Astrocyte of the cerebellum (primary cell): Measurements from ENCODE around the gene CARD11.

ENCODE experiments used
- DNase-seq: peaks from one replicate; pipeline ENCODE4 v3.0.0-alpha.2; 2011; ENCODE audit warnings: low read depth
- H3K4me3 ChIP-seq: 2 replicates; pipeline ENCODE4 v1.5.1; 2011; ENCODE audit warnings: mild to moderate bottlenecking, low read depth, low read length, moderate library complexity
- in situ Hi-C: cut with HindIII; loops from 2 replicates; pipeline ENCODE4 v1.10.0; 2017; ENCODE audit warnings: low sequenced_read_pairs
- TF ChIP-seq, protein P1 (sequence below): IDR thresholded peaks from 2 replicates; pipeline ENCODE4 v1.5.1; 2012; ENCODE audit warnings: low read length, low read depth, moderate library complexity, mild to moderate bottlenecking; ENCODE audit errors: missing control alignments

The CARD11 gene

DNA sequence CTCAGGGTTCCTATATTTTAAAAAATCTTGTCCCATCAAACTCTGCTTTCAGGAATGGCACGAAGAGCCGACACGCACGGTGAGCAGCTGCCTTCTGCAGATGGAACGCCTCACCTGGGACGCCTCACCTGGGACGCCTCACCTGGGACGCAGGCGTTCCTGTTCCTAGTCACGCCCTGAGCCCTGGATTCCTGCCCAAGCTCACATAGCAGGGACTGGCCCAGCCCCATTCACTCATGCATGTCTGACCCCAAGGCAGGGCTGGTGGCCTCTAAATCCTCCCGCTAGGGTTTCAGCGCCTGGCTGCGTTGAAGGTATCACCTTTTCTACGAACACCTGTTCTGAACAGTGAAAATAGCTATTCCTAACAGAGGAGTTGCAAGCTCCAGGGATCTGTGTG is 49.8 kb downstream of the CARD11 start:
- no peak for DNase-seq
- H3K4me3 ChIP-seq = no peak overlapping the region
- in situ Hi-C loops = no loop called here
- TF ChIP-seq, protein P1, sequence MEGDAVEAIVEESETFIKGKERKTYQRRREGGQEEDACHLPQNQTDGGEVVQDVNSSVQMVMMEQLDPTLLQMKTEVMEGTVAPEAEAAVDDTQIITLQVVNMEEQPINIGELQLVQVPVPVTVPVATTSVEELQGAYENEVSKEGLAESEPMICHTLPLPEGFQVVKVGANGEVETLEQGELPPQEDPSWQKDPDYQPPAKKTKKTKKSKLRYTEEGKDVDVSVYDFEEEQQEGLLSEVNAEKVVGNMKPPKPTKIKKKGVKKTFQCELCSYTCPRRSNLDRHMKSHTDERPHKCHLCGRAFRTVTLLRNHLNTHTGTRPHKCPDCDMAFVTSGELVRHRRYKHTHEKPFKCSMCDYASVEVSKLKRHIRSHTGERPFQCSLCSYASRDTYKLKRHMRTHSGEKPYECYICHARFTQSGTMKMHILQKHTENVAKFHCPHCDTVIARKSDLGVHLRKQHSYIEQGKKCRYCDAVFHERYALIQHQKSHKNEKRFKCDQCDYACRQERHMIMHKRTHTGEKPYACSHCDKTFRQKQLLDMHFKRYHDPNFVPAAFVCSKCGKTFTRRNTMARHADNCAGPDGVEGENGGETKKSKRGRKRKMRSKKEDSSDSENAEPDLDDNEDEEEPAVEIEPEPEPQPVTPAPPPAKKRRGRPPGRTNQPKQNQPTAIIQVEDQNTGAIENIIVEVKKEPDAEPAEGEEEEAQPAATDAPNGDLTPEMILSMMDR = no peak

DNA sequence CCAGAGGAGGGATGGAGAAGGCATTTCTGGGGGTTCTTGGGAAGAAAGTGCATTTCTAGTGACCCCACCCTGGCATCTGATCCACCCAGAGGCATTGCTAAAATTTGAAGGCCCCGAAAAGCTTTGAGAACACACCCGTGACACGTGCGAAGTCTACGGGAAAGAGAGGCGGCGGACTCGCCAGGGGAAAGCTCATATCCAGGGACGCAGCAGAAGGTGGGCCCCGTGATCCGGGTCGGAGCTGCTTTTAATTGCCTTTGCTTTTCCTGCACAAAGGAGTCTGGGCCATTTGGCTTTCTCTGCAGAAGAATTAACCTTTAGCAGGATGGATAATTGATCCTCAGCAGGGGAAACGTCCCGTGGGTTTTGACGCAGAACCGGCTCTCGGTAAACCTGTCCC is 50.3 kb downstream of the CARD11 start:
- no peak for DNase-seq
- H3K4me3 ChIP-seq = no peak overlapping the region
- in situ Hi-C loops = no loop called here
- TF ChIP-seq, protein P1 = no peak

DNA sequence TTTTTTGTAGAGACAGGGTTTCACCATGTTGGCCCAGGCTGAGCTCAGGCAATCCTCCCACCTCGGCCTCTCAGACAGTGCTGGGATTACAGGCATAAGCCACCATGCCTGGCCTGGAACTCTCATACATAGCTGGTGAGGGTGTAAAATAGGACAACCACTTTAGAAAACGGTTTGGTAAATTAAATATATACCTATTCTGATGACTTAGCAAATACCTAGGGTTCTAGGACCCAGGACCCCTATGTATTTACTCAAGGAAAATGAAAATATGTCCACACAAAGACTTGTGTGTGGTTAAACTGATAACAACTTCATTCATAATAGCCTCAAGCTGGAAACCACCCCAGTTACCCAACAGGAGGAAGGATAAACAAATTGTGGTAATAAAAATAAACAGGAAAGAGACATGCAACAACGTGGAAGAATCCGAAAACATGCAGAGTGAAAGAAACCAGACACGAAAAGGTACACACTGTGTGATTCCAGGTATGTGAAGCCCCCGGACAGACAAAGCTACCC is 52.7 kb downstream of the CARD11 start:
- TF ChIP-seq, protein P1 = no peak
- no peak for DNase-seq
- in situ Hi-C loops = no loop called here
- no peak overlapping the region for H3K4me3 ChIP-seq

DNA sequence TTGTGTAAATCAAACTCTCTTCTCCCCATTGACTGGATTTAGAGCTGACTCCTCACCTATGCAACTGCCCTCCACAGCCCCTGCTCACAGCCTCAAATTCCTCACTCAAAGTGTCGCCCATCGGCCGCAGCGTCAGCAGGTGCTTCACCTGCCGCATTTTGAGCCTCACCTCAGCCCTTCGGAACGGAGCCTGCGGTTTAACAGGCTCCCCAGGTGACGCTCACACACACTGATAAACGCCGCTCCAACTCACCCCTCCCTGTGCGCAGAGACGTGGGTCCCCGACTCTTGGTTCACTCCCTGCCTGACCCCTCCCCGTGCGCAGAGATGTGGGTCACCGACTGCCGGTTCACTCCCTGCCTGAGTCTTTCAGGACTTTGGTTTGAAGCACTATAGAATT is 57.1 kb downstream of the CARD11 start:
- TF ChIP-seq, protein P1 = no peak
- DNase-seq = no peak
- in situ Hi-C loops = no loop called here
- no peak overlapping the region for H3K4me3 ChIP-seq

DNA sequence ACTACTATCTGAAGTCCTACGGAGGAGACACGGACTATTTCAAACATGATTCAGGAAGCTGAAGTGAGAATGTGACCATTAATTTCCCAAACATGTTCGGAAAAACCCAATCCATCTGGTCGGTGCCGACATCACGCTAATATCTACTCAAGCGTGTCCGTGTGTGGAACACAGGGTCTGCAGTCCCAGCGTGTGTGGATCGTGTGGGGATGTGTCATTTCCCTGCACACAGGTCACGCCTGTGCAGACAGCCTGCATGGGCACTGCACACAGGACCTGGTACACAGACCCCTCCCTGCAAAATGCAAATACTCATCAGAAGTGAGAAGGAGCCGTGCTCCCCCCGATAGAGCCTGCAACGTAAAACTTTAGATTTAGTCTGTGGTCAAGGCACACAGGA is 57.8 kb downstream of the CARD11 start:
- no peak for DNase-seq
- TF ChIP-seq, protein P1 = no peak
- in situ Hi-C loops = no loop called here

DNA sequence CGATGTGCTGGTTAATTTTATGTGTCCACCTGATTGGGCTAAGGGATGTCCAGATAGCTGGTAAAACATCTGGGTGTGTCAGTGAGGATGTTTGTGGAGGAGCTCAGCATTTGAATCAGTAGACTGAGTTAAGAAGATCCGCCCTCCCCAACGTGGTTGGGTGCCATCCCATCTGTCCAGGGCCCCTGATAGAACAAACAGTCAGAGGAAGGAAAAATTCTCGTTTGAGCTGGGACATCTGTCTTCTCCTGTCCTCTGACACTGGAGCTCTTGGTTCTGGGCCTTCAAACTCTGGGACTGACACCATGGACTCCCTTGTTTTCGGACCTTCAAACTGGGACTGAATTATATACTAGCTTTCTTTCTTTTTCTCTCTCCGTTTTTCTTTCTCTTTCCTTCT is 59.6 kb downstream of the CARD11 start:
- TF ChIP-seq, protein P1 = no peak
- in situ Hi-C loops = no loop called here
- DNase-seq = no peak

More for the DNA sequence above, 57.8 kb downstream of the CARD11 start:
- H3K4me3 ChIP-seq = no peak overlapping the region

DNA sequence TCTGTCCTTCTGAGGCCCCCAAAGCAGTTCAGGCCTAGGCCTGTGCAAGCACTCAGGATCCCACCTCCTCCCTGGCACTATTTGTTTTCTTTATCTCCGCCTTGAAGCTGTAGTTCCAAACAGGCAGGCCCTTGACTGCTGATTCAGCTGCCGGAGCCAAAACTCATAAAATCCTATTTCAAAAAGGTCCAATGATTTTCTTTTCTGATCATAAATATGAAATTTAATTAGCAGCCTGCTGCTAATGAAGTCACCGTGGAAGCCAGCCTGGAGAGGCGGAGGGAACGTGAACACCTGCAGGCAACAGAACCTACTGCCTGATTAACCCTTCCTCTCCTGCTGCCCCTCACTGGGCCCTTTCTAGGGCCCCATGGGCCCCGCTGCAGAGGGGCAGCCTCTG is 60.1 kb downstream of the CARD11 start:
- H3K4me3 ChIP-seq = no peak overlapping the region
- in situ Hi-C loops = no loop called here
- DNase-seq = no peak
- TF ChIP-seq, protein P1 = no peak

More for the DNA sequence above, 59.6 kb downstream of the CARD11 start:
- no peak overlapping the region for H3K4me3 ChIP-seq
